BJ (cell line): ENCODE results near the gene RBM39. TPM values are rescaled to one million over a fixed set of nuclear protein-coding genes. Genes with fewer than 3 reads are reported as not detected.

ENCODE experiments used
- CTCF ChIA-PET: fragments of 350-600 bp; formaldehyde crosslinking; extraction: SDS; loops from one replicate; lab custom pipeline; 2021; ENCODE audit warnings: antibody characterized with exemption, inconsistent platforms; lab: Yijun Ruan, JAX
- POLR2A ChIA-PET: fragments of 300-600 bp; sonication (Branson Sonifier 250); formaldehyde crosslinking; extraction: SDS; loops from one replicate; lab custom pipeline; 2021; ENCODE audit warnings: antibody characterized with exemption; lab: Charles Lee
- DNase-seq: peaks from one replicate; pipeline ENCODE4 v3.0.0-alpha.2; 2011; ENCODE audit warnings: low read depth
- H3K27me3 ChIP-seq: 2 replicates; pipeline ENCODE4 v1.6.0; 2011; ENCODE audit warnings: low read length; ENCODE audit not compliant: control insufficient read depth, insufficient read depth
- H3K36me3 ChIP-seq: 2 replicates; pipeline ENCODE4 v1.5.1; 2011; ENCODE audit warnings: low read length; ENCODE audit not compliant: control insufficient read depth, insufficient read depth
- H3K4me3 ChIP-seq: 2 replicates; pipeline ENCODE4 v1.5.1; 2011; ENCODE audit warnings: low read depth, mild to moderate bottlenecking, control low read depth, low read length
- polyA plus RNA-seq: library from polyadenylated mRNA; depleted of rRNA; stranded (reverse); fragments of >200 nt; gene quantifications from 2 replicates; pipeline ENCODE4 v1.2.3, GENCODE V29; 2011
- TF ChIP-seq, protein P1 (sequence below): IDR thresholded peaks from 2 replicates; pipeline ENCODE4 v1.5.1; 2011; ENCODE audit warnings: low read depth, mild to moderate bottlenecking, control low read depth, inconsistent platforms, low read length, moderate library complexity; ENCODE audit not compliant: insufficient read depth

The RBM39 gene
- polyA plus RNA-seq, 1 experiment, result 63.5 TPM

DNA sequence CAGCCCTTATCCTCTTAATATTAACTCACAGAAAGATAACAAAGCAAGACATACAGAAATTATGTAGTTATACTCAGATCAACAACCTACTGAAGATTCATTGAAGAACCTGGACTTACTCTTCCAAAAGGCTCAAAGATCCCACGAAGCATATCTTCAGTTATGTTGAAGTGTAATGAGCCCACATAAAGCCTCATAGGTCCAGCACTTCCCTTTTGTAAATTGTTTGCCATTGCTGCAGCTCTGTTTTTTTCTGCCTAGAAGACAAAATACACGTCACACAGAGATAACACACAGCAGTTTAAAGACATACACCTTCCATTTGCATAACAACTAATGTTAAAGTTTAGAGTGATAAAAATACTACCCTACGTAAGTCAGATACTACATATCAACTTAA, 20.4 kb downstream of the RBM39 start:
- H3K27me3 ChIP-seq, result no peaks in the 10 kb centered on the region
- no peak for DNase-seq
- CTCF ChIA-PET, result interaction anchor here (1.2 kb wide), 1 partner anchor 9 kb away, joined by 4 read pairs; no protein-coding TSS in a partner anchor
- POLR2A ChIA-PET, result no interaction called here
- no peak overlapping the region for H3K4me3 ChIP-seq
- TF ChIP-seq, protein P1, sequence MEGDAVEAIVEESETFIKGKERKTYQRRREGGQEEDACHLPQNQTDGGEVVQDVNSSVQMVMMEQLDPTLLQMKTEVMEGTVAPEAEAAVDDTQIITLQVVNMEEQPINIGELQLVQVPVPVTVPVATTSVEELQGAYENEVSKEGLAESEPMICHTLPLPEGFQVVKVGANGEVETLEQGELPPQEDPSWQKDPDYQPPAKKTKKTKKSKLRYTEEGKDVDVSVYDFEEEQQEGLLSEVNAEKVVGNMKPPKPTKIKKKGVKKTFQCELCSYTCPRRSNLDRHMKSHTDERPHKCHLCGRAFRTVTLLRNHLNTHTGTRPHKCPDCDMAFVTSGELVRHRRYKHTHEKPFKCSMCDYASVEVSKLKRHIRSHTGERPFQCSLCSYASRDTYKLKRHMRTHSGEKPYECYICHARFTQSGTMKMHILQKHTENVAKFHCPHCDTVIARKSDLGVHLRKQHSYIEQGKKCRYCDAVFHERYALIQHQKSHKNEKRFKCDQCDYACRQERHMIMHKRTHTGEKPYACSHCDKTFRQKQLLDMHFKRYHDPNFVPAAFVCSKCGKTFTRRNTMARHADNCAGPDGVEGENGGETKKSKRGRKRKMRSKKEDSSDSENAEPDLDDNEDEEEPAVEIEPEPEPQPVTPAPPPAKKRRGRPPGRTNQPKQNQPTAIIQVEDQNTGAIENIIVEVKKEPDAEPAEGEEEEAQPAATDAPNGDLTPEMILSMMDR, result no peak
- H3K36me3 ChIP-seq, result peaks cover 34% of the 10 kb centered on the region

DNA sequence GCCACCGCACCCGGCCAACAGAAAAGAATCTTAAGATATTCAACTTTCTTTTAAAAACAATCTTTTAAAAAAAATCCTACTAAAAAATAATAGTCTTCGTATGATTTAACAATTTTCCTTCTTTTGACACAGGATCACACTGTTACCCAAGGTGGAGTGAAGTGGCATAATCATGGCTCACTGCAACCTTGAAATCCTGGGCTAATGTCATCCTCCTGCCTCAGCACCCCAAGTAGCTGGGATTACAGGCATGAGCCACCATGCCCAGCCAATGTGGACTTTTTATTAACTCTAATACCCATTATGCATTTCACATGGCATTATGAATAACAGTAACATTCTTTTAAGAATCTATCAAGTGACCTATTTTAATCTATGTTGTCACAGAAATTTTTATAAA, 20.8 kb downstream of the RBM39 start:
- TF ChIP-seq, protein P1, result no peak
- H3K36me3 ChIP-seq, result peaks cover 34% of the 10 kb centered on the region
- DNase-seq, result no peak
- ChIA-PET POLR2A (no interaction called here), CTCF (interaction anchor here (1.2 to 1.8 kb wide), 2 partner anchors 9 to 19 kb away, joined by 4 to 7 read pairs; no protein-coding TSS in a partner anchor)
- H3K27me3 ChIP-seq, result no peaks in the 10 kb centered on the region
- no peak overlapping the region for H3K4me3 ChIP-seq

DNA sequence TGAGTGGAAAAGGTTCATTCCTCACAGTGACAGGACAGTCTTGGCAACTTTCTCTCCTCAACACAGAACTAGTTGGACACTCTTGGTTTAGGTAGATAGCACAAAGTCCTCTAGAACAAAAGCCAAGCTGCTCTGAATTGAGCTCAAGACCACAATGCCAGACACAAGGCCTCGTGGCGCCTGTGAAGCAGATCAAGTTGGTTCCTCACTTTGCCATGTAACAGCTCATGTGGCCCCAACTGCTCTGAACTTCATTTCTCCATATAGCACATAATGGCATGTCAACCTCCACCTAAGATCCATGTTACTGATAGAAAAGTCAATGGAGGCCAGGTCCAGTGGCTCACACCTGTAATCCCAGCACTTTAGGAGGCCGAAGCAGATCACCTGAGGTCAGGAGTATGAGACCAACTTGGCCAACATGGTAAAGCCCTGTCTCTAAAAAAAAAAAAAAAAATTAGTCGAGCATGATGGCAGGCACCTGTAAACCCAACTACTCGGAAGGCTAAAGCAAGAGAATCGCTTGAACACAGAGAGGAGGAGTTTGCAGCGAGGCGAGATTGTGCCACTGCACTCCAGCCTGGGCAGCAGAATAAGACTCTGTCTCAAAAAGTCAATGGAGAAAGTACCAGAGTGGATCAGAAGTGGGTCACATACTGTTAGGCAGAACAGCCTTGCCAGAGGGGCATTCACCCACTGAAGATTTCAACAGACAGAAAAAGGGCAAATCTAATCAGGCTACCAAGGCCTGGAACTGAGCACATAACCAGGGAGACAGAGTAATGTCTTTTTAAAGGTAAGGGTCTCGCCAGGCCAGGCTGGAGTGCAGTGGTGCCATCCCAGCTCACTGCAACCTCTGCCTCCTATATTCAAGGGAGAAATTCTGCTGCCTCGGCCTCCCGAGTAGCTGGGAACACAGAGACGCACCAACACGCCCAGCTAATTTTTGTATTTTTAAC, 21.6 kb downstream of the RBM39 start:
- POLR2A ChIA-PET, result interaction anchor here (0.5 kb wide), 1 partner anchor 15 kb away, joined by 3 read pairs; no protein-coding TSS in a partner anchor
- Histone ChIP-seq H3K4me3 (no peak overlapping the region), H3K36me3 (peaks cover 36% of the 10 kb centered on the region), H3K27me3 (no peaks in the 10 kb centered on the region)
- TF ChIP-seq, protein P1, result no peak
- CTCF ChIA-PET, result interaction anchor here (0.6 to 1.8 kb wide), 5 partner anchors 10 to 199 kb away, joined by 3 to 7 read pairs (median 3); no protein-coding TSS in a partner anchor
- no peak for DNase-seq

DNA sequence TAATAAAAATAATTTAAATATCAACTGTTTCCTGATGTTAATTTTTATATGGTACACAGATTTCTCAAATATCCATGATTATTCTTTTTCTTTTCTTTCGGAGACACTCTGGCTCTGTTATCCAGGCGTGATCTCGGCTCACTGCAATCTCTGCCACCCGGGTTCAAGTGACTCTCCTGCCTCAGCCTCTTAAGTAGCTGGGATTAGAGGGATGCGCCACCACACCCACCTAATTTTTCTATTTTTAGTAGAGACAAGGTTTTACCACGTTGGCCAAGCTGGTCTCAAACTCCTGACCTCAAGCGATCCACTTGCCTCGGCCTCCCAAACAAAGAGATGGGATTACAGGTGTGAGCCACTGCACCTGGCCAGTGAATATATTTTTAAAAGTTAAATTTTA, 22.3 kb downstream of the RBM39 start:
- Histone ChIP-seq H3K27me3 (no peaks in the 10 kb centered on the region), H3K36me3 (peaks cover 37% of the 10 kb centered on the region), H3K4me3 (no peak overlapping the region)
- DNase-seq, result no peak
- ChIA-PET POLR2A (interaction anchor here (1.0 kb wide), 1 partner anchor 17 kb away, joined by 12 read pairs; no protein-coding TSS in a partner anchor), CTCF (interaction anchor here (0.6 to 1.8 kb wide), 7 partner anchors 11 to 256 kb away, joined by 3 to 7 read pairs (median 3); partner anchors contain the start of gene SCAND1)
- TF ChIP-seq, protein P1, result no peak
